ENCODE measurements around the gene RBMS1. TPM values are rescaled to one million over a fixed set of nuclear protein-coding genes. Genes with fewer than 3 reads are reported as not detected.

The RBMS1 gene
- total and polyA plus RNA-seq, 2 of the 4 experiments (the other 2 are of a cell fraction) = 43.5 to 64.9 TPM

DNA sequence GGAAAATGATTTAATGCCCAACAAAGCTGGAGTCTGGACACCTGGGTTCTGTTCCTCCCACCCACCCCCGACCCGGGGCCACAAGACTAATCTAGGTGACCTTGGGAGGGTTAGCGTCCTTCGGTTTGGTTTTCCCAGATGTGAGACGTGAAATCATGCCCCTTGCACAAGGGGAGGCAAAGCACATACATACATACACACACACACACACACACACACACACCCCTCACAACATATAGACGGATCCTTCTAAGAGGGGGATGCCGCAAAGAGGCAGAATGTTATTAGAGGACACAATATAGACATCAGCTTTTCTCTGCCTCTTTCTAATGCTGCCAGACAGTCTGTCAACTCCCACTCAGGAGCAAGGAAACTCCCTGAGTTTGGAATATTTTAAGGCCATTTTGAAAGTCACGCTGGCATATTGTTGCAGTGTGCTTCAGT is 616 bp upstream of the RBMS1 start:
- Histone ChIP-seq H3K27me3 (ENCODE audit: control insufficient read depth, insufficient read depth, low read length) (no peaks in the 10 kb centered on the region), H3K9me1 (ENCODE audit: insufficient read depth, low read length) (no peaks in the 10 kb centered on the region), H3K56ac (ENCODE audit: extremely low read depth, insufficient read depth, low read length) (peak overlapping the region; percentile 60), H3K14ac (replicated peaks; ENCODE audit: low read depth, low read length) (peak overlapping the region; percentile 84), H2AK5ac (ENCODE audit: low read depth, low read length) (peak overlapping the region; percentile 96), H2BK15ac (ENCODE audit: low read depth, low read length) (peak overlapping the region; percentile 84; the same call in 2 of the 3 replicates), H4K91ac (ENCODE audit: insufficient read depth, low read depth, low read length) (peak overlapping the region; percentile 89), H3K4ac (ENCODE audit: low read depth, low read length) (peak overlapping the region; percentile 94), H2BK20ac (ENCODE audit: low read depth, low read length) (peak overlapping the region; percentile 59), H2AK9ac (replicated peaks; ENCODE audit: low read depth, low read length, poor library complexity) (peak overlapping the region; percentile 81), H4K8ac (ENCODE audit: low read depth in 2 of 2, low read length in 2 of 2) (peak overlapping the region; percentile 73 to 88), H3K79me1 (ENCODE audit: low read depth in 1 of 2, low read length in 2 of 2) (peaks cover 3 to 16% of the 10 kb centered on the region in 2 experiments; a peak in 3 of 4 replicates), H3K4me2 (ENCODE audit: low read depth, low read length) (peak overlapping the region; percentile 99), H3K27ac (ENCODE audit: insufficient read depth, low read length) (peak overlapping the region; percentile 100), H3K36me3 (ENCODE audit: control insufficient read depth, insufficient read depth, low read length) (no peaks in the 10 kb centered on the region), H3K4me1 (ENCODE audit: control insufficient read depth, insufficient read depth, low read length) (peaks cover 6% of the 10 kb centered on the region), H2BK120ac (ENCODE audit: low read depth, low read length) (peak overlapping the region; percentile 84), H4K20me1 (ENCODE audit: insufficient read depth, low read length) (peaks cover 5% of the 10 kb centered on the region; the same call in 1 of the 2 replicates), H2AFZ (replicated peaks; ENCODE audit: low read length, poor library complexity) (peak overlapping the region; percentile 97), H4K5ac (ENCODE audit: low read depth, low read length) (peak overlapping the region; percentile 92), H3K23ac (ENCODE audit: low read depth, low read length) (peak overlapping the region; percentile 93), H2BK5ac (ENCODE audit: low read depth, low read length, poor library complexity, severe bottlenecking) (peak overlapping the region; percentile 95), H3K4me3 (ENCODE audit: insufficient read depth, low read depth, low read length) (peak overlapping the region; percentile 98), H3K9ac (ENCODE audit: low read depth, low read length) (peak overlapping the region; percentile 100), H3K9me3 (ENCODE audit: control insufficient read depth, insufficient read depth, low read length) (no peaks in the 10 kb centered on the region), H3K18ac (ENCODE audit: low read depth, low read length) (peak overlapping the region; percentile 92)
- WGBS, 2 experiments (ENCODE audit: extremely low coverage in 2 of 2, insufficient read length in 1 of 2) = no CpG with 5 or more reads among the region's 8 CpGs
- in situ Hi-C loops (cut with MboI; ENCODE audit: low sequenced_read_pairs) (loop anchor here (5.0 kb wide), 1 partner anchor 478 kb away; no protein-coding TSS in a partner anchor), dilution Hi-C loops (cut with HindIII; ENCODE audit: low sequenced_read_pairs, unreplicated experiment) (no loop called here), intact Hi-C loops (cut with micrococcal nuclease) (loop anchor here (5.0 to 10.0 kb wide), 7 partner anchors 67 to 671 kb away; partner anchors contain the start of gene TANK)
- TF ChIP-seq SMC3 (IDR thresholded peaks at IDR 0.05; ENCODE audit: low read depth, low read length) (no peak), POLR2A (IDR thresholded peaks at IDR 0.05; ENCODE audit: low read depth, low read length) (no peak), RCOR1 (IDR thresholded peaks at IDR 0.05; ENCODE audit: insufficient replicate concordance, low read length) (no peak), CHD1 (IDR thresholded peaks at IDR 0.05; ENCODE audit: low read depth, low read length) (no peak), ELK1 (IDR thresholded peaks at IDR 0.05; ENCODE audit: borderline replicate concordance, low read depth, low read length) (no peak)
- no peak for ATAC-seq (ENCODE audit: low read depth)
- POLR2A ChIA-PET (ENCODE audit: unreplicated experiment) = no interaction called here
- no TSS peak for BruUV-seq (replicated peaks)
- DNase-seq = no peak
- CTCF ChIA-PET = no interaction called here

Measured in IMR-90 (cell line).